Measurements from ENCODE around the gene DCBLD1. TPM values are rescaled to one million over a fixed set of nuclear protein-coding genes. Genes with fewer than 3 reads are reported as not detected.

DCBLD1 gene
- total RNA-seq, 1 experiment from 2014 or later: 28.2 TPM

GRCh38 chr6:117553142-117553541, 70.7 kb downstream of the DCBLD1 start:
- DNase-seq: no peak
- no TSS peak for BruUV-seq (replicated peaks)
- Mint-ChIP-seq H3K27me3 (ENCODE audit: unreplicated experiment) (no peaks in the 10 kb centered on the region), H3K36me3 (ENCODE audit: insufficient read depth, unreplicated experiment) (no peaks in the 10 kb centered on the region), H3K4me3 (ENCODE audit: low read depth, unreplicated experiment) (no peak overlapping the region), H3K9me3 (ENCODE audit: low read depth, unreplicated experiment) (no peaks in the 10 kb centered on the region), H3K27ac (ENCODE audit: unreplicated experiment) (no peak overlapping the region), H3K4me1 (ENCODE audit: low read depth, unreplicated experiment) (peaks cover 13% of the 10 kb centered on the region)
- TF ChIP-seq CTCF (IDR thresholded peaks at IDR 0.05; ENCODE audit: unreplicated experiment): no peak
- intact Hi-C loops (cut with micrococcal nuclease; ENCODE audit: unreplicated experiment): no loop called here
- CTCF ChIA-PET: no interaction called here

- H3K27me3 Mint-ChIP-seq (ENCODE audit: unreplicated experiment): no peaks in the 10 kb centered on the region
- DNase-seq: no peak
- no peak overlapping the region for H3K27ac Mint-ChIP-seq (ENCODE audit: unreplicated experiment)
- BruUV-seq (replicated peaks): no TSS peak
- CTCF ChIA-PET: interaction anchor here (0.7 kb wide), 2 partner anchors 103 to 106 kb away, joined by 3 to 4 read pairs; no protein-coding TSS in a partner anchor
- no peaks in the 10 kb centered on the region for H3K9me3 Mint-ChIP-seq (ENCODE audit: low read depth, unreplicated experiment)
- no peak overlapping the region for H3K4me3 Mint-ChIP-seq (ENCODE audit: low read depth, unreplicated experiment)
- TF ChIP-seq CTCF (IDR thresholded peaks at IDR 0.05; ENCODE audit: unreplicated experiment): no peak
- no peaks in the 10 kb centered on the region for H3K4me1 Mint-ChIP-seq (ENCODE audit: low read depth, unreplicated experiment)
- intact Hi-C loops (cut with micrococcal nuclease; ENCODE audit: unreplicated experiment): loop anchor here (2.0 kb wide), 1 partner anchor 209 kb away; no protein-coding TSS in a partner anchor
- H3K36me3 Mint-ChIP-seq (ENCODE audit: insufficient read depth, unreplicated experiment): peaks cover 5% of the 10 kb centered on the region
Measured at GRCh38 chr6:117555262-117555849, 72.9 kb downstream of the DCBLD1 start.

GRCh38 chr6:117555882-117556498, 73.5 kb downstream of the DCBLD1 start:
- H3K27ac Mint-ChIP-seq (ENCODE audit: unreplicated experiment): peak overlapping the region; percentile 10
- DNase-seq: peak; percentile 61
- CTCF ChIA-PET: interaction anchor here (0.7 kb wide), 1 partner anchor 104 kb away, joined by 4 read pairs; no protein-coding TSS in a partner anchor
- no TSS peak for BruUV-seq (replicated peaks)
- H3K27me3 Mint-ChIP-seq (ENCODE audit: unreplicated experiment): no peaks in the 10 kb centered on the region
- peak; percentile 72 for TF ChIP-seq CTCF (IDR thresholded peaks at IDR 0.05; ENCODE audit: unreplicated experiment)
- H3K4me3 Mint-ChIP-seq (ENCODE audit: low read depth, unreplicated experiment): no peak overlapping the region
- H3K4me1 Mint-ChIP-seq (ENCODE audit: low read depth, unreplicated experiment): no peaks in the 10 kb centered on the region
- intact Hi-C loops (cut with micrococcal nuclease; ENCODE audit: unreplicated experiment): loop anchor here (1.0 to 2.0 kb wide), 5 partner anchors 78 to 209 kb away; no protein-coding TSS in a partner anchor
- H3K9me3 Mint-ChIP-seq (ENCODE audit: low read depth, unreplicated experiment): no peaks in the 10 kb centered on the region
- peaks cover 10% of the 10 kb centered on the region for H3K36me3 Mint-ChIP-seq (ENCODE audit: insufficient read depth, unreplicated experiment)

- Mint-ChIP-seq H3K4me1 (ENCODE audit: low read depth, unreplicated experiment) (no peaks in the 10 kb centered on the region), H3K4me3 (ENCODE audit: low read depth, unreplicated experiment) (no peak overlapping the region)
- TF ChIP-seq CTCF (IDR thresholded peaks at IDR 0.05; ENCODE audit: unreplicated experiment): no peak
Measured at GRCh38 chr6:117557951-117558350, 75.5 kb downstream of the DCBLD1 start.

More at GRCh38 chr6:117557951-117558350, 75.5 kb downstream of the DCBLD1 start:
- Mint-ChIP-seq H3K27ac (ENCODE audit: unreplicated experiment) (no peak overlapping the region), H3K27me3 (ENCODE audit: unreplicated experiment) (no peaks in the 10 kb centered on the region), H3K36me3 (ENCODE audit: insufficient read depth, unreplicated experiment) (peaks cover 13% of the 10 kb centered on the region), H3K9me3 (ENCODE audit: low read depth, unreplicated experiment) (no peaks in the 10 kb centered on the region)
- intact Hi-C loops (cut with micrococcal nuclease; ENCODE audit: unreplicated experiment): loop anchor here (2.0 kb wide), 1 partner anchor 205 kb away; no protein-coding TSS in a partner anchor
- no peak for DNase-seq
- CTCF ChIA-PET: no interaction called here
- no TSS peak for BruUV-seq (replicated peaks)

Data from Calu3 (cell line).